GM21619 (cell line): ENCODE results near the gene HYAL4.
"Not testable (repeated sequence)": the region's sequence is repeated elsewhere in the genome, so short reads cannot be mapped to it uniquely, and the experiment has no call there.

Source experiments
- ATAC-seq: cut with Tn5 transposase; IDR thresholded peaks from one replicate; pipeline ENCODE4 v1.9.1; 2021; ENCODE audit not compliant: unreplicated experiment

Gene HYAL4

DNA sequence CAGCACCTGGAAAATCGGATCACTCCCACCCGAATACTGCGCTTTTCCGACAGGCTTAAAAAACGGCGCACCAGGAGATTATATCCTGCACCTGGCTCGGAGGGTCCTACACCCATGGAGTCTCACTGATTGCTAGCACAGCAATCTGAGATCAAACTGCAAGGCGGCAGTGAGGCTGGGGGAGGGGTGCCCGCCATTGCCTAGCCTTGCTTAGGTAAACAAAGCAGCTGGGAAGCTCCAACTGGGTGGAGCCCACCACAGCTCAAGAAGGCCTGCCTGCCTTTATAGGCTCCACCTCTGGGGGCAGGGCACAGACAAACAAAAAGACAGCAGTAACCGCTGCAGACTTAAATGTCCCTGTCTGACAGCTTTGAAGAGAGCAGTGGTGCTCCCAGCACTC, 49.8 kb downstream of the HYAL4 start:
- ATAC-seq = not testable (repeated sequence)

DNA sequence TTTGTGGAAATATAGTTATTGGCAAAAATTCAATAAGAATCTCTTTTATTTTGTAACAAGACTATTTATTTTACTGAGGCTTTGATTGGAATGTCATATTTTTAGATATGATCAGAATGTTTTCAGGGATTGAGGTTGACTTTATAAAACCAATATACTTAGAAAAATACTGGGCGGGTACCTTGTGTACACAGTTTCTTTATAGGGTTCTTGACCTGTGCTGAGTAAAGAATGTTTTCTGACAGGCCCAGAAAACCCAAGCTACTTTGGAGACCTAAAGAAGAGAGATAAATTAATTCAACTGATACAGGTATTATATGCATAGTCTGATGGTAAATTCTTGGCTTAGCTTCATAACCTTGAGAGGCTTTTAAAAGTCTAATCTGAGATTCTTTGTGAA, 56.1 kb downstream of the HYAL4 start:
- no peak for ATAC-seq

DNA sequence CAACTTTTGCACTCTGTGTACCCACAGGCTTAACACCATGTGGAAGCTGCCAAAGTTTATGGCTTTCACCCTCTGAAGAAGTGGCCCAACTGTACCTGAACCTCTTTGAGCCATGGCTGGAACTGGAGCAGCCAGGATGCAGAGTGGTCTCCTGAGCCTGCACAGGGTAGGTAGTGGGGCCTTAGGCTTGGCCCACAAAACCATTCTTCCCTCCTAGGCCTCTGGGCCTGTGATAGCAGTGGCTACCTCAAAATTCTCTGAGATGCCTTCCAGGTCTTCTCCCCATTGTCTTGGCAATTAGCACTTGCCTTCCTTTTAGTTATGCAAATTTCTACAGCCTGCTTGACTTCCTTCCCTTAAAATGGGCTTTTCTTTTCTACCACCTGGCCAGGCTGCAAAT, 60.7 kb downstream of the HYAL4 start:
- no peak for ATAC-seq

DNA sequence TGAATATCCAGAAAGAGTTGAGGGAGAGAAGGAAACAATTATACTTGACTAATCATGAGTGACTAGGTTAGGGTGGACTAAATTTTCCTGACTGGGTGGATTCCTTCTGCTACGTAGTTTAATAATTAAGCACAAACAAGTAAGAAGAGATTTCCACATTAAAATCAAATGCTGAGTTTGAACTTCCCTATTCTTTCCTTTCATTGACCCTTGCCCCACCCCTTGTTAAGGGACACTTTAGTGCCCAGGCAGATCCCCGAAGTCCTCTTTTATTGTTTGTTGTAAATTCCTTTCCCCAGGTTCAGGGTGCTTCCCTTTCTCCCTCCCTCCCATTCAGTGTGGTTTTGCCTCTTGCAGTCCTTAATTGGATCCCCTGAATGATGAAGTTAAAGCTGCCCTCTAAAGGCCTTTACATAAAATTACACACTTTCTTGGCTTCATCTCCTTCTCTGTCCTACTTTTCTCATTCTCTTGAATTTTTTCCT, 71.3 kb downstream of the HYAL4 start:
- no peak for ATAC-seq

DNA sequence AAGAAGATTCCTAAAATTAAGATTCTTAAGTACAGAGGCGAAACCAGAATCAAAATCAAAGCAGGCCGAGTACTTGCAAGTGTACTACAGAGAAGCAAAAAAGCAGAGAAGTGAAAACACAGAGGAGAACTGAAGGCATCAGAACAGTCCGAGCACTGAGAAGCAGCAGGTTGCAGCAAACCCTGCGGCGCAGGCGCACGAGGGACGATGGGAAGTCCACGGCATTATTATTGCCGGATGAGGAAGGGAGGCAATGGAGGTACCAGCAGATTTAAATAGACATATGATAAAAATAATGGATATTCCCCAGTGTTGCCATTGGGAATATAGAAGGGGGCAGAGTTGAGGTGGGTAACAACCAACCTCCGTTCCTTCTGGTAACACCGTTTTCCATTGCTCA, 72.9 kb downstream of the HYAL4 start:
- no peak for ATAC-seq

DNA sequence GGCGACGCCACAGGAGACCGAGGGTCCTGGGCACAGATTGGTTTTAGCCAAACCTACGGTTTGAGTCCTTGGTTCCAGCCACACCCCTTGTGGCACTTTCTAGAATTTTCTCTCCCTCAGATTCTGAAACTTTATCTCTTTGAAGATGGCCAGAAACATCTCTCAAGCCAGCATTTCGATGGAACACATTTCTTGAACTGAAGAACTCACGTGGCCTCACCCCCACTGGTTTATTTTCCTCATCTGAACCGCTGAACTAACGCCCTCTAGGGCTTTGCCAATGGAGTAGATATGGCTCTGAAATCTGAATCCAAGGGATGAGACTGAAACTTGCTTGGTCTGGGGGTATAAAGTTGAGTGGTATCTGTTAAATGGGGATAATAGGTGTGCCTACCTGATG, 73.3 kb downstream of the HYAL4 start:
- no peak for ATAC-seq

DNA sequence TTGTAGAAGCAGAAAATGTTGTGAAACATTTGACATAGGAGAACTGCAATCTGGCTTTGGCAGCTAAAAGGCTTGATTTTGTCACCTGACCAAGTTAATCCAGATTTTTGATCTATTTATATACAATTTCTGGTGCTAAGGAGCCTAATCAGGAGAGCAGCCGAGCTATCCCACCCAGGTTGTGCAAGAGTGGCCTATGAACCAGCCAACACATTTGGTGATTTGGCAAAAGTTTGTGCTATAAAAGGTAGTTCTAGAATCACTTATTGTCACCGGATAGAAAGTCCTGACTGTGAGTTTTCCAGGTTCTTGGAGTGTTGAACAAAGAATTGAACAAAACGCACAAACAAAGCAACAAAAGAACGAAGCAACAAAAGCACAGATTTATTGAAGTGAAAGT, 78.6 kb downstream of the HYAL4 start:
- no peak for ATAC-seq

DNA sequence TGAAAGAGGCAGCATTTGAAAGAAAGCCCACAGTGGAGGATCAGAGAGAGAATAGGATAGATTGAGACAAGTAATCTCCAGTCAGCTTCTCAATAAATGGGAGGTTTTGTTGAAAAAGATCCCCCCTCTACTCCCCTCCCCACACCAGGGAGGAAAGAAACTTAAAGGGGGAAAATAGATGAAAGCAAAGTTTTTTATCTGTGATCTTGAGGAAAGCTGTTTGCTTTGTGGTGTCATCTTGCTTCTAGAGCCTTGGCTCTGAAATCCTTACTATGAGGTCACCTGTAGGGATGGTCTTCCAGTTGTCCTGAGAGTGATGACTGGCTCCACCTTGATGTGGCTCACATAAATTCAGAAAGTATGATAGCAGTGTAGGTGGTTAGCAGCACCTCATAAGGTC, 80.0 kb downstream of the HYAL4 start, which contains the start of gene SPAM1:
Gene SPAM1, plus strand, starts transcription at position 301 of the 400 bp plus-strand sequence. CDS start 28,330 bp downstream, outside the sequence.
- ATAC-seq = no peak
